Cardiac fibroblast (primary cell): ENCODE results near the gene TCTN1.
"Not testable (repeated sequence)": the region's sequence is repeated elsewhere in the genome, so short reads cannot be mapped to it uniquely, and the experiment has no call there.

Experiments
- DNase-seq, 2 donors: peaks; one replicate each; pipeline versions ENCODE4 v3.0.0 to v3.0.0-alpha.2; 2010; ENCODE audit warnings: low read depth in 2 of 2
- H3K4me3 ChIP-seq, 2 donors: replicated peaks in 1 of 2; 1 replicate in 1 of 2; 2 replicates in 1 of 2; pipeline ENCODE4 v1.5.1; 2011; ENCODE audit warnings: low read depth in 2 of 2, low read length in 2 of 2, mild to moderate bottlenecking in 2 of 2, moderate library complexity in 1 of 2
- CTCF ChIP-seq: IDR thresholded peaks from one replicate; pipeline ENCODE4 v1.5.1; 2011; ENCODE audit warnings: low read depth, mild to moderate bottlenecking, low read length, inconsistent platforms

TCTN1 gene

GRCh38 chr12:110574044-110574443 is 39.9 kb upstream of the TCTN1 start:
- no peak overlapping the region for H3K4me3 ChIP-seq
- TF ChIP-seq CTCF, result no peak
- DNase-seq, result no peak

- H3K4me3 ChIP-seq, DNase-seq: not testable (repeated sequence)
Observed at GRCh38 chr12:110574717-110575230, 39.2 kb upstream of the TCTN1 start.

GRCh38 chr12:110575326-110575725 is 38.6 kb upstream of the TCTN1 start:
- no peak overlapping the region for H3K4me3 ChIP-seq
- peak in 1 of 2 donors; percentile 23 for DNase-seq
- TF ChIP-seq CTCF, result no peak

- TF ChIP-seq CTCF, result no peak
- no peak for DNase-seq
- H3K4me3 ChIP-seq, result no peak overlapping the region
Observed at GRCh38 chr12:110576504-110576903, 37.4 kb upstream of the TCTN1 start.

- peak; percentile 63 to 95 for DNase-seq
- peak overlapping the region in 1 of 2 donors; percentile 22 for H3K4me3 ChIP-seq
- no peak for TF ChIP-seq CTCF
Observed at GRCh38 chr12:110577864-110578693, 35.9 kb upstream of the TCTN1 start.

- H3K4me3 ChIP-seq, result peak overlapping the region in 1 of 2 donors; percentile 2
- TF ChIP-seq CTCF, result no peak
- DNase-seq, result no peak
Observed at GRCh38 chr12:110578694-110579534, 35.0 kb upstream of the TCTN1 start.
